Measurements from ENCODE around the gene TTC39C. TPM values are rescaled to one million over a fixed set of nuclear protein-coding genes. Genes with fewer than 3 reads are reported as not detected.

TTC39C gene
- total and polyA plus RNA-seq, 2 experiments from 2014 or later = 69.4 to 136 TPM

DNA sequence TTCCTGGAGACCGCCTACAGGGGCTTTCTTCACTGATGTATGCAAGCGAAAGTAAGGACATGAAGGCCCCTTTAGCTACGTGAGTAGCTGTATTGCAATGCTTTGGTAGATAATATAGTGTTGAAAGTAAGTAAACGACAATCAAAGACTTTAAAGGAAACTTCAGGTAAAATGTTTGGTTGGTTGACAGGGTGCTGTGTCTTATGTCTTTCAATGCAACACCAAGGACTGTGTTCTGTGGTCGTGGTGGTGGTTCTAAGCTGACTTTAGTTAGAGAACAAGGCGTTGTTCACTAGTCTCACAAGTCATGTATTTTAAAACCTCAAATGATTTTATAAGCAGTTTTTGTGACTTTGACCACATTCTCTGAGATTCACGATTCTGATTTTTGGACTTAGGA is 66.3 kb downstream of the TTC39C start:
- TF ChIP-seq, protein P1, sequence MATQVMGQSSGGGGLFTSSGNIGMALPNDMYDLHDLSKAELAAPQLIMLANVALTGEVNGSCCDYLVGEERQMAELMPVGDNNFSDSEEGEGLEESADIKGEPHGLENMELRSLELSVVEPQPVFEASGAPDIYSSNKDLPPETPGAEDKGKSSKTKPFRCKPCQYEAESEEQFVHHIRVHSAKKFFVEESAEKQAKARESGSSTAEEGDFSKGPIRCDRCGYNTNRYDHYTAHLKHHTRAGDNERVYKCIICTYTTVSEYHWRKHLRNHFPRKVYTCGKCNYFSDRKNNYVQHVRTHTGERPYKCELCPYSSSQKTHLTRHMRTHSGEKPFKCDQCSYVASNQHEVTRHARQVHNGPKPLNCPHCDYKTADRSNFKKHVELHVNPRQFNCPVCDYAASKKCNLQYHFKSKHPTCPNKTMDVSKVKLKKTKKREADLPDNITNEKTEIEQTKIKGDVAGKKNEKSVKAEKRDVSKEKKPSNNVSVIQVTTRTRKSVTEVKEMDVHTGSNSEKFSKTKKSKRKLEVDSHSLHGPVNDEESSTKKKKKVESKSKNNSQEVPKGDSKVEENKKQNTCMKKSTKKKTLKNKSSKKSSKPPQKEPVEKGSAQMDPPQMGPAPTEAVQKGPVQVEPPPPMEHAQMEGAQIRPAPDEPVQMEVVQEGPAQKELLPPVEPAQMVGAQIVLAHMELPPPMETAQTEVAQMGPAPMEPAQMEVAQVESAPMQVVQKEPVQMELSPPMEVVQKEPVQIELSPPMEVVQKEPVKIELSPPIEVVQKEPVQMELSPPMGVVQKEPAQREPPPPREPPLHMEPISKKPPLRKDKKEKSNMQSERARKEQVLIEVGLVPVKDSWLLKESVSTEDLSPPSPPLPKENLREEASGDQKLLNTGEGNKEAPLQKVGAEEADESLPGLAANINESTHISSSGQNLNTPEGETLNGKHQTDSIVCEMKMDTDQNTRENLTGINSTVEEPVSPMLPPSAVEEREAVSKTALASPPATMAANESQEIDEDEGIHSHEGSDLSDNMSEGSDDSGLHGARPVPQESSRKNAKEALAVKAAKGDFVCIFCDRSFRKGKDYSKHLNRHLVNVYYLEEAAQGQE (IDR thresholded peaks at IDR 0.05; ENCODE audit: unreplicated experiment) = no peak
- no peak for TF ChIP-seq ZNF114 (CRISPR knock-in tag; IDR thresholded peaks at IDR 0.05)
- TF ChIP-seq CREB1 (CRISPR knock-in tag; IDR thresholded peaks at IDR 0.05; ENCODE audit: low read depth) = no peak
- H3K4me2 ChIP-seq = no peak overlapping the region
- no peak overlapping the region for H3K4me3 Mint-ChIP-seq
- no peaks in the 10 kb centered on the region for H3K27me3 Mint-ChIP-seq (ENCODE audit: insufficient read depth, low read depth, poor library complexity)
- no peaks in the 10 kb centered on the region for H3K9me3 Mint-ChIP-seq
- H3K27ac Mint-ChIP-seq = no peak overlapping the region
- H3K36me3 Mint-ChIP-seq (ENCODE audit: low read depth) = peaks cover 8% of the 10 kb centered on the region; the same call in 1 of the 3 replicates
- H3F3A ChIP-seq (replicated peaks; ENCODE audit: low read depth) = 0 out of 2 replicates have a peak, but pooled peaks cover 4% of the 10 kb centered on the region
- ATAC-seq (no peak), DNase-seq (ENCODE audit: low spot score) (no peak)
- no peak overlapping the region for H3K4me3 ChIP-seq
- no peak overlapping the region for H2AFZ ChIP-seq
- H3K9me2 ChIP-seq (ENCODE audit: insufficient read depth) = no peaks in the 10 kb centered on the region
- peaks cover 3% of the 10 kb centered on the region; the same call in 1 of the 2 replicates for H3K79me2 ChIP-seq (replicated peaks; ENCODE audit: insufficient read depth)
- peaks cover 27% of the 10 kb centered on the region for H3K36me3 ChIP-seq (ENCODE audit: insufficient read depth)
- H3K4me1 ChIP-seq (ENCODE audit: insufficient read depth) = 0 out of 2 replicates have a peak, but pooled peaks cover 7% of the 10 kb centered on the region
- H3K27ac ChIP-seq (ENCODE audit: low read depth) = peak overlapping the region; percentile 56; the same call in 1 of the 2 replicates
- H4K20me1 ChIP-seq (replicated peaks; ENCODE audit: insufficient read depth) = peaks cover 6% of the 10 kb centered on the region; the same call in 1 of the 2 replicates
- peaks cover 11% of the 10 kb centered on the region for H3K4me1 Mint-ChIP-seq
- no peaks in the 10 kb centered on the region for H3K27me3 ChIP-seq (ENCODE audit: insufficient read depth)

GRCh38 chr18:24083550-24083949 is 69.0 kb downstream of the TTC39C start:
- no peak for DNase-seq (ENCODE audit: low spot score)
- 0 out of 2 replicates have a peak, but pooled peaks cover 4% of the 10 kb centered on the region for H3F3A ChIP-seq (replicated peaks; ENCODE audit: low read depth)
- Mint-ChIP-seq H3K9me3 (no peaks in the 10 kb centered on the region), H3K36me3 (ENCODE audit: low read depth) (peaks cover 8% of the 10 kb centered on the region; the same call in 1 of the 3 replicates), H3K4me1 (peaks cover 2% of the 10 kb centered on the region; the same call in 1 of the 3 replicates), H3K4me3 (no peak overlapping the region), H3K27me3 (ENCODE audit: insufficient read depth, low read depth, poor library complexity) (no peaks in the 10 kb centered on the region), H3K27ac (no peak overlapping the region)
- H3K79me2 ChIP-seq (replicated peaks; ENCODE audit: insufficient read depth) = peaks cover 3% of the 10 kb centered on the region; the same call in 1 of the 2 replicates
- H2AFZ ChIP-seq = no peak overlapping the region
- peaks cover 6% of the 10 kb centered on the region; the same call in 1 of the 2 replicates for H4K20me1 ChIP-seq (replicated peaks; ENCODE audit: insufficient read depth)
- peaks cover 32% of the 10 kb centered on the region for H3K36me3 ChIP-seq (ENCODE audit: insufficient read depth)
- H3K27me3 ChIP-seq (ENCODE audit: insufficient read depth) = no peaks in the 10 kb centered on the region
- no peak overlapping the region for H3K27ac ChIP-seq (ENCODE audit: low read depth)
- no peak for ATAC-seq
- H3K9me2 ChIP-seq (ENCODE audit: insufficient read depth) = no peaks in the 10 kb centered on the region
- no peak overlapping the region for H3K4me2 ChIP-seq
- H3K4me1 ChIP-seq (ENCODE audit: insufficient read depth) = no peaks in the 10 kb centered on the region
- no peak overlapping the region for H3K4me3 ChIP-seq
- no peak for TF ChIP-seq ZNF114 (CRISPR knock-in tag; IDR thresholded peaks at IDR 0.05)
- no peak for TF ChIP-seq STAT1 (IDR thresholded peaks at IDR 0.05; ENCODE audit: unreplicated experiment)
- no peak for TF ChIP-seq ZNF331 (CRISPR knock-in tag; IDR thresholded peaks at IDR 0.05; ENCODE audit: low read depth)
- no peak for TF ChIP-seq CREB1 (CRISPR knock-in tag; IDR thresholded peaks at IDR 0.05; ENCODE audit: low read depth)
- TF ChIP-seq, protein P1 (IDR thresholded peaks at IDR 0.05; ENCODE audit: unreplicated experiment) = no peak
- TF ChIP-seq NANOG (IDR thresholded peaks at IDR 0.05; ENCODE audit: borderline replicate concordance) = no peak
- TF ChIP-seq CTCF (conservative IDR thresholded peaks at IDR 0.05; ENCODE audit: low read depth in 2 of 2) = no peak
- TF ChIP-seq EZH2 (IDR thresholded peaks at IDR 0.05; ENCODE audit: low read depth, unreplicated experiment) = no peak

Measured in GM23338 (cell line).